RWPE2 (cell line): ENCODE results near the gene PRDM10.

Experiments
- ATAC-seq: fragments of 200-7000 bp; cut with Tn5 transposase; 3 replicates; pipeline ENCODE4 v1.9.1; 2021; ENCODE audit warnings: low read depth
- DNase-seq: peaks from one replicate; pipeline ENCODE4 v3.0.0-alpha.2; 2020; ENCODE audit warnings: low spot score
- H3K27ac ChIP-seq: fragments of 450-650 bp; 2 replicates; pipeline ENCODE4 v1.5.1; 2017; ENCODE audit warnings: mild to moderate bottlenecking; ENCODE audit not compliant: poor library complexity, severe bottlenecking
- H3K27me3 ChIP-seq: fragments of 250-450 bp; sonication (Bioruptor Pico); 2 replicates; pipeline ENCODE4 v1.5.1; 2021; ENCODE audit warnings: mild to moderate bottlenecking, moderate library complexity; ENCODE audit not compliant: insufficient read depth, poor library complexity, severe bottlenecking
- H3K36me3 ChIP-seq: fragments of 250-450 bp; sonication (Bioruptor Pico); 2 replicates; pipeline ENCODE4 v1.5.1; 2020; ENCODE audit warnings: low read depth, mild to moderate bottlenecking, moderate library complexity
- H3K4me1 ChIP-seq: fragments of 250-450 bp; sonication (Bioruptor Pico); 2 replicates; pipeline ENCODE4 v1.5.1; 2021; ENCODE audit warnings: mild to moderate bottlenecking, moderate library complexity; ENCODE audit not compliant: insufficient read depth, poor library complexity, severe bottlenecking
- H3K4me3 ChIP-seq: fragments of 250-450 bp; sonication (Bioruptor Pico); 2 replicates; pipeline ENCODE4 v1.5.1; 2021; ENCODE audit warnings: mild to moderate bottlenecking, moderate library complexity; ENCODE audit not compliant: severe bottlenecking
- H3K9me3 ChIP-seq: fragments of 250-450 bp; sonication (Bioruptor Pico); 2 replicates; pipeline ENCODE4 v1.5.1; 2021; ENCODE audit warnings: mild to moderate bottlenecking, moderate library complexity; ENCODE audit not compliant: severe bottlenecking
- CTCF ChIP-seq: fragments of 450-650 bp; IDR thresholded peaks from one replicate; pipeline ENCODE4 v1.5.1; 2017; ENCODE audit warnings: mild to moderate bottlenecking, moderate library complexity; ENCODE audit not compliant: poor library complexity, severe bottlenecking

Gene PRDM10

GRCh38 chr11:129864811-129865210, 137.8 kb downstream of the PRDM10 start:
- no peaks in the 10 kb centered on the region for H3K9me3 ChIP-seq
- ATAC-seq (no peak), DNase-seq (no peak)
- no peak overlapping the region for H3K27ac ChIP-seq
- H3K4me1 ChIP-seq, result peaks cover 20% of the 10 kb centered on the region
- peaks cover 89% of the 10 kb centered on the region for H3K36me3 ChIP-seq
- H3K4me3 ChIP-seq, result no peak overlapping the region
- no peaks in the 10 kb centered on the region for H3K27me3 ChIP-seq
- no peak for TF ChIP-seq CTCF

GRCh38 chr11:129861702-129862522, 140.7 kb downstream of the PRDM10 start:
- ATAC-seq, result peak; percentile 98
- H3K4me1 ChIP-seq, result peaks cover 20% of the 10 kb centered on the region
- TF ChIP-seq CTCF, result no peak
- peak; percentile 92 for DNase-seq
- no peaks in the 10 kb centered on the region for H3K9me3 ChIP-seq
- H3K27ac ChIP-seq, result peak overlapping the region; percentile 96
- H3K4me3 ChIP-seq, result peak overlapping the region; percentile 17
- no peaks in the 10 kb centered on the region for H3K27me3 ChIP-seq
- H3K36me3 ChIP-seq, result peaks cover 64% of the 10 kb centered on the region

- DNase-seq (no peak), ATAC-seq (no peak)
- no peak overlapping the region for H3K4me3 ChIP-seq
- TF ChIP-seq CTCF, result no peak
- H3K27me3 ChIP-seq, result no peaks in the 10 kb centered on the region
- H3K9me3 ChIP-seq, result no peaks in the 10 kb centered on the region
- peak overlapping the region; percentile 91 for H3K27ac ChIP-seq
- peaks cover 45% of the 10 kb centered on the region for H3K4me1 ChIP-seq
- peaks cover 16% of the 10 kb centered on the region for H3K36me3 ChIP-seq
Measured at GRCh38 chr11:129856036-129856435, 146.6 kb downstream of the PRDM10 start.

GRCh38 chr11:129855086-129855485, 147.5 kb downstream of the PRDM10 start:
- ATAC-seq, result no peak
- Histone ChIP-seq H3K4me3 (no peak overlapping the region), H3K27me3 (no peaks in the 10 kb centered on the region), H3K9me3 (no peaks in the 10 kb centered on the region), H3K27ac (peak overlapping the region; percentile 91), H3K36me3 (peaks cover 7% of the 10 kb centered on the region), H3K4me1 (peaks cover 41% of the 10 kb centered on the region)
- TF ChIP-seq CTCF, result no peak
- no peak for DNase-seq

GRCh38 chr11:129854232-129854805, 148.3 kb downstream of the PRDM10 start:
- TF ChIP-seq CTCF, result no peak
- DNase-seq (no peak), ATAC-seq (peak; percentile 55)
- Histone ChIP-seq H3K27ac (peak overlapping the region; percentile 91), H3K27me3 (no peaks in the 10 kb centered on the region), H3K4me1 (peaks cover 41% of the 10 kb centered on the region), H3K9me3 (no peaks in the 10 kb centered on the region), H3K4me3 (no peak overlapping the region), H3K36me3 (no peaks in the 10 kb centered on the region)
